PC-9 (cell line): ENCODE measurements around the gene LAMA2. TPM values are rescaled to one million over a fixed set of nuclear protein-coding genes. Genes with fewer than 3 reads are reported as not detected.

Experiments used
- BruUV-seq: library from RNA; stranded (reverse); fragments of 400-500 nt; replicated peaks from 2 replicates; lab custom pipeline; 2021; lab: Mats Ljungman, UMichigan
- CTCF ChIA-PET: fragments of 300-600 bp; sonication (Branson Sonifier 250); formaldehyde crosslinking; loops from one replicate; lab custom pipeline; 2022; ENCODE audit warnings: antibody characterized with exemption; lab: Charles Lee
- POLR2A ChIA-PET: fragments of 300-600 bp; sonication (Branson Sonifier 250); formaldehyde crosslinking; loops from one replicate; lab custom pipeline; 2022; ENCODE audit warnings: antibody characterized with exemption; ENCODE audit not compliant: unreplicated experiment; lab: Charles Lee
- DNase-seq, 2 experiments: peaks; one replicate each; pipeline versions ENCODE4 v3.0.0 to v3.0.0-alpha.2; 2015 to 2022; ENCODE audit warnings: mixed read lengths in 1 of 2
- H2AFZ ChIP-seq: fragments of 200-600 bp; sonication (generic); 2 replicates; pipeline ENCODE4 v1.8.1; 2017; ENCODE audit warnings: antibody characterized with exemption
- H3F3A ChIP-seq: fragments of 200-600 bp; sonication (generic); 2 replicates; pipeline ENCODE4 v1.8.1; 2017; ENCODE audit warnings: antibody characterized with exemption, mild to moderate bottlenecking, low read depth; ENCODE audit not compliant: insufficient read depth
- H3K27ac ChIP-seq: fragments of 200-600 bp; sonication (generic); 2 replicates; pipeline ENCODE4 v1.6.1; 2016; ENCODE audit warnings: mixed run types
- H3K27me3 ChIP-seq: fragments of 200-600 bp; sonication (generic); 2 replicates; pipeline ENCODE4 v1.6.1; 2016; ENCODE audit warnings: low read depth, mixed run types; ENCODE audit not compliant: insufficient read depth
- H3K36me3 ChIP-seq: fragments of 200-600 bp; sonication (generic); 2 replicates; pipeline ENCODE4 v1.6.1; 2016; ENCODE audit warnings: low read depth, mixed run types
- H3K4me1 ChIP-seq: fragments of 200-600 bp; sonication (generic); replicated peaks from 2 replicates; pipeline ENCODE4 v1.6.1; 2016; ENCODE audit warnings: mixed run types; ENCODE audit not compliant: insufficient read depth
- H3K4me2 ChIP-seq: fragments of 200-600 bp; sonication (generic); 2 replicates; pipeline ENCODE4 v1.6.1; 2017; ENCODE audit warnings: mixed run types
- H3K4me3 ChIP-seq: fragments of 200-600 bp; sonication (generic); 2 replicates; pipeline ENCODE4 v1.6.1; 2016; ENCODE audit warnings: mixed run types
- H3K79me2 ChIP-seq: fragments of 200-600 bp; sonication (generic); 2 replicates; pipeline ENCODE4 v1.6.1; 2017; ENCODE audit warnings: low read depth, mixed run types
- H3K9me2 ChIP-seq: fragments of 200-600 bp; sonication (generic); 2 replicates; pipeline ENCODE4 v1.8.1; 2017; ENCODE audit warnings: mild to moderate bottlenecking; ENCODE audit not compliant: insufficient read depth
- H3K9me3 ChIP-seq: fragments of 200-600 bp; sonication (generic); 2 replicates; pipeline ENCODE4 v1.8.1; 2016; ENCODE audit warnings: low read depth; ENCODE audit not compliant: insufficient read depth
- H4K20me1 ChIP-seq: fragments of 200-600 bp; sonication (generic); 2 replicates; pipeline ENCODE4 v1.8.1; 2017; ENCODE audit not compliant: insufficient read depth
- CTCF ChIP-seq: fragments of 200-600 bp; sonication (generic); conservative IDR thresholded peaks from 2 replicates; pipeline ENCODE4 v1.6.1; 2017; ENCODE audit warnings: mixed run types, antibody characterized with exemption, mild to moderate bottlenecking, moderate library complexity
- EZH2 ChIP-seq: fragments of 200-600 bp; sonication (generic); IDR thresholded peaks from 2 replicates; pipeline ENCODE4 v1.8.0; 2017; ENCODE audit warnings: antibody characterized with exemption, low read depth
- intact Hi-C: fragments of 100-400 bp; cut with micrococcal nuclease; formaldehyde crosslinking; loops from one replicate; pipeline ENCODE4 v1.10.0; 2022; ENCODE audit not compliant: unreplicated experiment
- total RNA-seq: library from RNA; stranded (reverse); gene quantifications from 2 replicates; pipeline ENCODE4 v1.2.3, GENCODE V29; 2021

The LAMA2 gene
- total RNA-seq, 1 experiment from 2014 or later: 2.8 TPM

- no peaks in the 10 kb centered on the region for H3K9me2 ChIP-seq
- ChIA-PET POLR2A (no interaction called here), CTCF (no interaction called here)
- no peaks in the 10 kb centered on the region for H3F3A ChIP-seq
- intact Hi-C loops: no loop called here
- H3K27me3 ChIP-seq: no peaks in the 10 kb centered on the region
- BruUV-seq: no TSS peak
- TF ChIP-seq EZH2 (no peak), CTCF (no peak)
- no peaks in the 10 kb centered on the region for H3K79me2 ChIP-seq
- no peaks in the 10 kb centered on the region for H4K20me1 ChIP-seq
- DNase-seq: no peak
- no peak overlapping the region for H3K4me2 ChIP-seq
- H3K9me3 ChIP-seq: no peaks in the 10 kb centered on the region
- no peak overlapping the region for H3K4me3 ChIP-seq
- H3K36me3 ChIP-seq: no peaks in the 10 kb centered on the region
- no peak overlapping the region for H2AFZ ChIP-seq
- no peaks in the 10 kb centered on the region for H3K4me1 ChIP-seq
- H3K27ac ChIP-seq: no peak overlapping the region
Observed at GRCh38 chr6:129534926-129535325, 652.0 kb downstream of the LAMA2 start.

- Histone ChIP-seq H3K9me3 (no peaks in the 10 kb centered on the region), H3F3A (no peaks in the 10 kb centered on the region), H3K27ac (no peak overlapping the region), H3K79me2 (no peaks in the 10 kb centered on the region), H3K36me3 (no peaks in the 10 kb centered on the region), H2AFZ (no peak overlapping the region), H3K4me1 (no peaks in the 10 kb centered on the region), H3K27me3 (no peaks in the 10 kb centered on the region), H3K4me2 (no peak overlapping the region), H4K20me1 (no peaks in the 10 kb centered on the region), H3K4me3 (no peak overlapping the region), H3K9me2 (no peaks in the 10 kb centered on the region)
- TF ChIP-seq CTCF (no peak), EZH2 (no peak)
- intact Hi-C loops: no loop called here
- DNase-seq: no peak
- no TSS peak for BruUV-seq
- CTCF ChIA-PET: no interaction called here
- POLR2A ChIA-PET: no interaction called here
Observed at GRCh38 chr6:129536271-129536670, 653.3 kb downstream of the LAMA2 start.

GRCh38 chr6:129539032-129539431 is 656.1 kb downstream of the LAMA2 start:
- Histone ChIP-seq H3K79me2 (no peaks in the 10 kb centered on the region), H3K27ac (no peak overlapping the region), H3K9me2 (no peaks in the 10 kb centered on the region), H3K4me3 (no peak overlapping the region), H2AFZ (no peak overlapping the region), H4K20me1 (no peaks in the 10 kb centered on the region), H3F3A (no peaks in the 10 kb centered on the region), H3K36me3 (no peaks in the 10 kb centered on the region), H3K27me3 (no peaks in the 10 kb centered on the region), H3K4me1 (no peaks in the 10 kb centered on the region), H3K4me2 (no peak overlapping the region), H3K9me3 (no peaks in the 10 kb centered on the region)
- TF ChIP-seq EZH2: no peak
- no peak for TF ChIP-seq CTCF
- intact Hi-C loops: no loop called here
- no peak for DNase-seq
- ChIA-PET CTCF (no interaction called here), POLR2A (no interaction called here)
- no TSS peak for BruUV-seq
